ENCODE measurements around the gene SMARCAD1. TPM values are rescaled to one million over a fixed set of nuclear protein-coding genes. Genes with fewer than 3 reads are reported as not detected.
"Not testable (repeated sequence)": the region's sequence is repeated elsewhere in the genome, so short reads cannot be mapped to it uniquely, and the experiment has no call there.

Gene SMARCAD1
- total RNA-seq, 1 donor from 2014 or later: 28.1 TPM

- no peak for TF ChIP-seq CTCF (conservative IDR thresholded peaks at IDR 0.05; ENCODE audit: low read depth, low read length)
- no peak for DNase-seq (ENCODE audit: low read depth)
- H3K4me3 ChIP-seq (ENCODE audit: low read depth, low read length): no peak overlapping the region
These were observed 126.2 kb downstream of the SMARCAD1 start for GRCh38 chr4:94333866-94334265.

- no peak overlapping the region for H3K4me3 ChIP-seq (ENCODE audit: low read depth, low read length)
- no peak for DNase-seq (ENCODE audit: low read depth)
- no peak for TF ChIP-seq CTCF (conservative IDR thresholded peaks at IDR 0.05; ENCODE audit: low read depth, low read length)
These were observed 126.8 kb downstream of the SMARCAD1 start for GRCh38 chr4:94334476-94334875.

- no peak overlapping the region for H3K4me3 ChIP-seq (ENCODE audit: low read depth, low read length)
- DNase-seq (ENCODE audit: low read depth): no peak
- TF ChIP-seq CTCF (conservative IDR thresholded peaks at IDR 0.05; ENCODE audit: low read depth, low read length): no peak
These were observed 127.3 kb downstream of the SMARCAD1 start for GRCh38 chr4:94334962-94335361.

GRCh38 chr4:94336303-94336702 lies 128.6 kb downstream of the SMARCAD1 start:
- TF ChIP-seq CTCF (conservative IDR thresholded peaks at IDR 0.05; ENCODE audit: low read depth, low read length): no peak
- DNase-seq (ENCODE audit: low read depth): no peak
- H3K4me3 ChIP-seq (ENCODE audit: low read depth, low read length): no peak overlapping the region

GRCh38 chr4:94336791-94337190 lies 129.1 kb downstream of the SMARCAD1 start:
- DNase-seq (ENCODE audit: low read depth): not testable (repeated sequence)

GRCh38 chr4:94338681-94339351 lies 131.2 kb downstream of the SMARCAD1 start:
- no peak for DNase-seq (ENCODE audit: low read depth)
- H3K4me3 ChIP-seq (ENCODE audit: low read depth, low read length): no peak overlapping the region
- TF ChIP-seq CTCF (conservative IDR thresholded peaks at IDR 0.05; ENCODE audit: low read depth, low read length): no peak

More at GRCh38 chr4:94336791-94337190, 129.1 kb downstream of the SMARCAD1 start:
- not testable (repeated sequence) for H3K4me3 ChIP-seq (ENCODE audit: low read depth, low read length)

- H3K4me3 ChIP-seq (ENCODE audit: low read depth, low read length): no peak overlapping the region
- TF ChIP-seq CTCF (conservative IDR thresholded peaks at IDR 0.05; ENCODE audit: low read depth, low read length): no peak
- no peak for DNase-seq (ENCODE audit: low read depth)
These were observed 132.1 kb downstream of the SMARCAD1 start for GRCh38 chr4:94339779-94340178.

Other genes with a start within 250 kb of the SMARCAD1 start
- not detected in 2 replicates for gene HPGDS, start 135.0 kb downstream of the SMARCAD1 start, total RNA-seq
- gene PDLIM5, start 244.1 kb downstream of the SMARCAD1 start, total RNA-seq: 47.2 and 48.8 TPM in 2 replicates